Mesendoderm (in vitro differentiated cells): ENCODE results near the gene MNX1.

Experiments
- DNase-seq: peaks from one replicate; pipeline ENCODE4 v3.0.0; 2013
- H2AK5ac ChIP-seq: 2 replicates; pipeline ENCODE4 v1.6.1; 2013; ENCODE audit warnings: low read length, inconsistent platforms
- H2BK120ac ChIP-seq: 2 replicates; pipeline ENCODE4 v1.6.1; 2013; ENCODE audit warnings: low read depth, mild to moderate bottlenecking, low read length, moderate library complexity, mixed read lengths
- H2BK15ac ChIP-seq: replicated peaks from 2 replicates; pipeline ENCODE4 v1.6.1; 2013; ENCODE audit warnings: low read depth, mild to moderate bottlenecking, moderate library complexity
- H2BK5ac ChIP-seq: 2 replicates; pipeline ENCODE4 v1.6.1; 2013; ENCODE audit warnings: low read length, inconsistent platforms
- H3K18ac ChIP-seq: 2 replicates; pipeline ENCODE4 v1.6.1; 2013; ENCODE audit warnings: mild to moderate bottlenecking, low read length, mixed read lengths
- H3K23ac ChIP-seq: one replicate; pipeline ENCODE4 v1.6.1; 2013; ENCODE audit warnings: low read length
- H3K27ac ChIP-seq: 2 replicates; pipeline ENCODE4 v1.5.1; 2013; ENCODE audit warnings: low read depth, mild to moderate bottlenecking, inconsistent platforms, low read length, moderate library complexity
- H3K27me3 ChIP-seq: 2 replicates; pipeline ENCODE4 v1.6.1; 2013; ENCODE audit warnings: low read length, control low read depth, mild to moderate bottlenecking, inconsistent platforms; ENCODE audit not compliant: insufficient read depth, poor library complexity
- H3K36me3 ChIP-seq: 2 replicates; pipeline ENCODE4 v1.6.1; 2013; ENCODE audit warnings: low read length, inconsistent platforms; ENCODE audit not compliant: control insufficient read depth, insufficient read depth
- H3K4ac ChIP-seq: one replicate; pipeline ENCODE4 v1.6.1; 2013; ENCODE audit warnings: low read depth, mild to moderate bottlenecking, low read length, moderate library complexity
- H3K4me1 ChIP-seq: 2 replicates; pipeline ENCODE4 v1.6.1; 2013; ENCODE audit warnings: low read depth, low read length, inconsistent platforms; ENCODE audit not compliant: control insufficient read depth
- H3K4me2 ChIP-seq: 2 replicates; pipeline ENCODE4 v1.6.1; 2013; ENCODE audit warnings: low read length
- H3K4me3 ChIP-seq: 2 replicates; pipeline ENCODE4 v1.5.1; 2013; ENCODE audit warnings: mild to moderate bottlenecking, low read length
- H3K56ac ChIP-seq: one replicate; pipeline ENCODE4 v1.6.1; 2013; ENCODE audit warnings: low read length
- H3K79me1 ChIP-seq: 2 replicates; pipeline ENCODE4 v1.6.1; 2013; ENCODE audit warnings: low read length, inconsistent platforms
- H3K79me2 ChIP-seq: 2 replicates; pipeline ENCODE4 v1.6.1; 2013; ENCODE audit warnings: mild to moderate bottlenecking, low read length; ENCODE audit not compliant: control insufficient read depth, insufficient read depth
- H3K9ac ChIP-seq: 2 replicates; pipeline ENCODE4 v1.6.1; 2013; ENCODE audit warnings: low read length, inconsistent platforms
- H4K5ac ChIP-seq: one replicate; pipeline ENCODE4 v1.6.1; 2013; ENCODE audit warnings: low read length
- H4K8ac ChIP-seq: one replicate; pipeline ENCODE4 v1.6.1; 2013; ENCODE audit warnings: low read depth, mild to moderate bottlenecking, control low read depth, low read length, moderate library complexity
- WGBS: extraction: QIAGEN DNeasy Blood & Tissue Kit; methylation state at CpG from one replicate; pipeline ENCODE4 v1.1.7; 2013; ENCODE audit warnings: low lambda C conversion rate, missing lambda C conversion rate; ENCODE audit not compliant: insufficient coverage; ENCODE audit errors: extremely low coverage; 5-methylcytosine and 5-hydroxymethylcytosine counted together

MNX1 gene

DNA sequence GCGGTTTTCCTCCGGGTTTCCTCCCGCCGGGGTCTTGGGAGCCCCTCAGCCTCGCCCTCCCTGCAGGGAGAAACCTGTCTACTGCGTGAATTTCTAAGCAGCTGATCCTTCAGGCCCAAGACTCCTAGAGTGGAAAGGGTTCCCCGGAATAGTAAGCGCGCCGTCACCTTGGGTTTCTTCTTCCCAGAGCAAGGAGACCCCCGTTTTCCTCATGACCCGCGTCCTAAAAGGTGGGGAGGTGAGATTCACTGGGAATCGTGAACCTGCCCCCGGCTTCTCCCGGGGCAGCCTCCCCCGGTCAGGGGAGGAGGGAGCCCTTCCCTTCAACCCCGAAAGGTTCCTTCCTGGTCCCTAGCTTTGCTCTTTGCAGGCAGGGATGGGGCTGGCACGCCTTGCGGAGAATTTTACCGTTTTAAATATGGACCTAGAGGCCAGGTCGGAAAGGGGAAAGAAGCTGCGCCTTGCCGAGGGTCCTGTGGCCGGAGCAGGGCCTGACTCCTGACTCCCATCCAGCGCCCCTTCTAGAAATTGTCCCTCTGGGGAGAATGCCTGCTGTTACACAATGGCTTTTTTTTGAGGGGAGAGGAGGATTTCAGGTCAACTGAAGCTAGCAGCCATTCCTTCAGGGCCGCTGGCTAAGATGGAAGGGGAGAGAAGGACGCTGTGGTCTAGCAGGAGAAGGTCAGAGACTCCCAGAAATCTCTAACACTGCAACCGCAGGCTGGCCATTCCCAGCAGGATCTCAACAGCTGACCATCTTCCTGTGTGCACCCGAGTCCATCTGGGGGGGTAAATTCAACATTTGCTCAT lies 11.6 kb upstream of the MNX1 start:
- no peak overlapping the region for H2BK15ac ChIP-seq
- no peak overlapping the region for H3K4me3 ChIP-seq
- no peak overlapping the region for H3K4ac ChIP-seq
- H3K4me2 ChIP-seq = no peak overlapping the region
- no peak overlapping the region for H3K9ac ChIP-seq
- H2BK5ac ChIP-seq = no peak overlapping the region
- no peaks in the 10 kb centered on the region for H3K4me1 ChIP-seq
- DNase-seq = no peak
- WGBS = no CpG with 5 or more reads among the region's 30 CpGs
- no peak overlapping the region for H3K56ac ChIP-seq
- no peaks in the 10 kb centered on the region for H3K36me3 ChIP-seq
- H3K79me1 ChIP-seq = no peaks in the 10 kb centered on the region
- no peak overlapping the region for H2AK5ac ChIP-seq
- peaks cover 74% of the 10 kb centered on the region for H3K27me3 ChIP-seq
- no peak overlapping the region for H2BK120ac ChIP-seq
- no peaks in the 10 kb centered on the region for H3K79me2 ChIP-seq
- no peak overlapping the region for H3K27ac ChIP-seq
- H4K8ac ChIP-seq = no peak overlapping the region
- H3K23ac ChIP-seq = peak overlapping the region; percentile 39
- no peak overlapping the region for H4K5ac ChIP-seq
- no peak overlapping the region for H3K18ac ChIP-seq

DNA sequence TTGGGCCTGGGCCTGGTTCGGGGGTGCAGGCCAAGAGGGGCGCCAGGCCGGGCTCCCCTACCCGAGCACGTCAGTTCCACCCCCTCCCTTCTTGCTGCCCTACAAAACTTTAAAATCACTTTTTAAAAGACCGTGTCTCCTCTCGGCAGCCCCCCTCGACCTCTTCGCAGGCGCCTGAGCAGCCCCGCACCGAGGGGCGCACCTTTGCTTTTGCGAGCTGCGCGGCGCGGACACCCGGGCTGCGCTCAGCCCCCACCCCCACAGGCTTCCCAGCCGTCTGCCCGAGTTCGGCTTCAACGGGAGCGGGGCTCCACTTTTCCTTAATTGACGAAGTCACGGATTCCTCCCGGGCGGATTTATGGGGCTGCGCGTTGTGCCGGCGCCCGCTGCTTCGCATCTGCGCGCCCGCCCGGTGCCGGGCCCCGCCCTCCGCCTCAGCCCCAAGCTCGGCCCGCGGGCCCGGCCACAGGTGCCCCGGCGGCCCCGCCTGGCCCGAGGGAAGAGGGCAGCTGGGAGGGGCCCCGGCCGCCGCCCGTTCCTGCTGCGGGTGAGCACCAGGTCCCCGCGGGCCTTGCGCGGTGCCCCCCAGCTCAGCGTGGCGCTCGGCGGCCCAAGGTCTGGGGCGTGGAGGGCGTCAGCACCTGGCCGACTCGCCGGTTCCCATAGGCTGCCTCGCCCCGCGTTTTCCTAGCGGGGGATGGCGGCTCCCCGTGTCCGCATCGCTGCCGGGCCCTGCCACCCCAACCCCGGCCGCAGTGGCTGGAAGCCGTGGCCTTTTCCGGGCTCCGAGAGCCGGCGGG lies 10.8 kb upstream of the MNX1 start:
- H3K79me1 ChIP-seq = no peaks in the 10 kb centered on the region
- H3K23ac ChIP-seq = peak overlapping the region; percentile 39
- no peak overlapping the region for H3K4me3 ChIP-seq
- no peak overlapping the region for H4K8ac ChIP-seq
- no peak overlapping the region for H3K4ac ChIP-seq
- H4K5ac ChIP-seq = no peak overlapping the region
- peak overlapping the region; percentile 22 for H3K4me2 ChIP-seq
- no peaks in the 10 kb centered on the region for H3K4me1 ChIP-seq
- H3K18ac ChIP-seq = no peak overlapping the region
- no peak overlapping the region for H3K27ac ChIP-seq
- no CpG with 5 or more reads among the region's 84 CpGs for WGBS
- H2BK120ac ChIP-seq = no peak overlapping the region
- peaks cover 82% of the 10 kb centered on the region for H3K27me3 ChIP-seq
- no peak overlapping the region for H2BK15ac ChIP-seq
- H2AK5ac ChIP-seq = no peak overlapping the region
- H3K36me3 ChIP-seq = no peaks in the 10 kb centered on the region
- H3K56ac ChIP-seq = no peak overlapping the region
- no peaks in the 10 kb centered on the region for H3K79me2 ChIP-seq
- no peak overlapping the region for H2BK5ac ChIP-seq
- no peak for DNase-seq
- no peak overlapping the region for H3K9ac ChIP-seq

DNA sequence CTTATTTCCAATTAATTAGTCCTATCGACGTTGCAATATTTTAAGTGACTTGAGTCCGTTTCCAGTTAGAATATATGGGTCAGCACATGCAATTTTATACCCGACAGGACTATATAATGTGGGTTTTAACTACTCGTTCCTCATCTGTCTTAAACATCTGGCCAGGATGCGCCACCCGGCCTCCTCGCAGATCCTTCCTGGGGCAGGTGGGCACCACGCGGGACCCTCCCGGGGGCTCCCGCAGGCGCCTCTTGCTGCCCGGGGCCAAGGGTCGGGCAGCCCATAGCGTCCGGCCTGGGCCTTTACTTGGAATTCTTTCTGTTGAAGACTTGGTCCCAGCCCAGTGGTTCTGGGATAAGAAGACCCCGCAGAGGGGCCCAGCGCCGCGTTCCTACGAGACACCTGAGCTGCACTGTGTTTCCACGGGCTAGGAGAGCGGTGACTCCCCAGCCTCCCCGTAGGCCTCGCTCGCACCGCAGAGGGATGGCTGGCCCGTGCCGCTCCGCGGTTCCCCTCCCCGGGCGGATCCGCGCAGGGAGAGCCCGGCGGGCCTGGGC lies 10.1 kb upstream of the MNX1 start:
- Histone ChIP-seq H3K23ac (no peak overlapping the region), H4K8ac (no peak overlapping the region), H2BK5ac (no peak overlapping the region), H3K79me1 (no peaks in the 10 kb centered on the region), H3K9ac (no peak overlapping the region), H3K56ac (no peak overlapping the region), H3K36me3 (no peaks in the 10 kb centered on the region), H4K5ac (no peak overlapping the region), H3K18ac (no peak overlapping the region), H3K4ac (no peak overlapping the region), H3K27me3 (peaks cover 88% of the 10 kb centered on the region), H3K4me3 (no peak overlapping the region), H3K4me1 (no peaks in the 10 kb centered on the region), H3K4me2 (no peak overlapping the region), H3K79me2 (no peaks in the 10 kb centered on the region), H3K27ac (no peak overlapping the region), H2BK15ac (no peak overlapping the region), H2BK120ac (no peak overlapping the region), H2AK5ac (no peak overlapping the region)
- WGBS = no CpG with 5 or more reads among the region's 38 CpGs
- DNase-seq = peak; percentile 20

DNA sequence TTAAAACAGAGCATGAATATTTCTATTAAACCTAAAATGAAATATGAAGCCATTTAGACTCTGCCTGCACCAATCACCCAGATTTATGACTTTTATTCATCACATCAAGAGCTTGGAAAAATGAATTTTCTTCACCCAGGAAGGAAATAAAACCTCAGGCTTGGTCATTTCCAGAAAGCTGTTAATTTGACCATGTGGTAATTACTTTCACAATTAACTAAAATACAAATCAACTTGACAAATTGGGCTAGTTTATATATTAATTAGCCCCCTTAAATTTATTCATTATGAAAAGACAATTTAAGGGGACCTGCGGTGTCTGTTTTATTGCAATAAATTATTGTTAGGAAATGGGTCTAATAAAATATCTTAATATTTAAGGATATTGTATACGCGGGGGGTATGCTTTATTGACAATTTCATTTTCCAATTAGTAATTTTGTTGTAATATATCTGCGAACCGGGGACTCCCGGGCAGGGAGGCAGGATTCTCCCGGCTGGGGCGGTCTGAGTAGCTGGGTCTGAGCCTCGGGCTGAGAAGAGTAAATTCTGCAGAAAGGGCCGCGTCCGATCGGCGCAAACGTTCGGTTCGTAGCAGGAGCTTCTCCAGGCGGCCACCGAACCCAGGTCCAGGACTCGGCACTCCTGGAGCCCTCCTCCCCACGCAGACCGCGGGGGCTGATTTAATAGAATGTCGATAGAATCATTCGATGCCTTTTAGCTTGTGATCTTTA lies 9.4 kb upstream of the MNX1 start:
- WGBS = no CpG with 5 or more reads among the region's 25 CpGs
- H2BK5ac ChIP-seq = no peak overlapping the region
- H3K23ac ChIP-seq = no peak overlapping the region
- H4K5ac ChIP-seq = no peak overlapping the region
- peaks cover 91% of the 10 kb centered on the region for H3K27me3 ChIP-seq
- no peak overlapping the region for H4K8ac ChIP-seq
- no peak overlapping the region for H2BK15ac ChIP-seq
- no peaks in the 10 kb centered on the region for H3K79me1 ChIP-seq
- H3K4me2 ChIP-seq = no peak overlapping the region
- no peak overlapping the region for H2AK5ac ChIP-seq
- H3K9ac ChIP-seq = no peak overlapping the region
- H3K4ac ChIP-seq = no peak overlapping the region
- H3K18ac ChIP-seq = no peak overlapping the region
- H3K4me1 ChIP-seq = no peaks in the 10 kb centered on the region
- H3K4me3 ChIP-seq = no peak overlapping the region
- no peak overlapping the region for H3K56ac ChIP-seq
- no peak overlapping the region for H3K27ac ChIP-seq
- DNase-seq = no peak
- H3K79me2 ChIP-seq = no peaks in the 10 kb centered on the region
- no peaks in the 10 kb centered on the region for H3K36me3 ChIP-seq
- H2BK120ac ChIP-seq = no peak overlapping the region

DNA sequence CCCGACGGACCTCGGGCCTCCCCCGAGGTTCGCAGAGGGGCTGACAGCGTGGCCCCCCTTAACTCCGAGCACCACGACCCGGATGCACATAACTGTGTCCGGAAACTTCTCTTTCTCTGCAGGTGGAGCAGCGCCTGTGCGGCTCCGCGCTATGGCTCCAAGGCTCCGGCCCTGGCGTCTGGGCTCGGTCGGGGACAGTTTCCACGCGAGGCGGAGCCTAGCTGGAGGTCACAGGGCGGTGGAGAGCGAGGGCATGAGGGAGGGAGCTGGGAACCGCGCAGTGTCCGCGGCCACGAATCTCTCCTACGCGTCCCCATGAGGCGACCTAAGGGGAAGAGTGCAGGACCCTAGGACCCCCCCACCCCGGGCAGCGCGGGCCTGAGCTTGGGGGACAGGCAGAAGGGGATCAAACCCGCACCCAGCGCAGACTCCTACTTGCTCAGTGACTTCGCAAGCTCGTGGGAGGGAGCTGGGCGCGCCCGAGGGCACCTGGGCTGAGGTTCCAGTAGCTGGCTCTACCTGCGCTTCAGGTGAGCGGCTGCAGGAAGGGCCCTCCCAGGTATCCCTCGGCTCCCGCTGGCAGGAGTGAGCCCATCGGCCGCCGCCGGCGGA lies 8.6 kb upstream of the MNX1 start:
- Histone ChIP-seq H3K4ac (no peak overlapping the region), H3K23ac (no peak overlapping the region), H3K4me1 (peaks cover 4% of the 10 kb centered on the region), H3K18ac (no peak overlapping the region), H3K4me2 (peak overlapping the region; percentile 40), H3K27me3 (peaks cover 89% of the 10 kb centered on the region), H3K79me1 (no peaks in the 10 kb centered on the region), H4K8ac (no peak overlapping the region), H3K79me2 (no peaks in the 10 kb centered on the region), H2BK120ac (no peak overlapping the region), H3K56ac (peak overlapping the region; percentile 15), H3K27ac (no peak overlapping the region), H3K4me3 (no peak overlapping the region), H3K9ac (no peak overlapping the region), H2BK15ac (no peak overlapping the region), H4K5ac (no peak overlapping the region), H2BK5ac (no peak overlapping the region), H2AK5ac (no peak overlapping the region), H3K36me3 (no peaks in the 10 kb centered on the region)
- WGBS = no CpG with 5 or more reads among the region's 50 CpGs
- peak; percentile 37 for DNase-seq
